HepG2 (cell line): ENCODE measurements around the gene SPI1. TPM values are rescaled to one million over a fixed set of nuclear protein-coding genes. Genes with fewer than 3 reads are reported as not detected.

Experiments
- ARNTL ChIP-seq: sonication (generic); formaldehyde crosslinking; IDR thresholded peaks from 2 replicates; pipeline ENCODE4 v1.4.0; 2020; ENCODE audit warnings: mild to moderate bottlenecking, missing genetic modification reagents
- ATF3 ChIP-seq: sonication (generic); formaldehyde crosslinking; IDR thresholded peaks from 2 replicates; pipeline ENCODE4 v1.4.0; 2020; ENCODE audit warnings: missing genetic modification reagents
- CBX2 ChIP-seq, 2 experiments: fragments of 200-600 bp in 1 of 2; sonication (generic); formaldehyde crosslinking in 1 of 2; IDR thresholded peaks; 2 replicates each; pipeline versions ENCODE4 v1.7.0 to v1.8.1; 2018 to 2022; ENCODE audit warnings: low read depth in 2 of 2, low read length in 1 of 2, mild to moderate bottlenecking in 1 of 2, missing genetic modification reagents in 1 of 2
- CREB1 ChIP-seq, 2 experiments: fragments of 450-650 bp in 1 of 2; IDR thresholded peaks; 2 replicates each; pipeline ENCODE4 v1.6.1; 2016 to 2017; ENCODE audit warnings: control low read depth in 1 of 2, mild to moderate bottlenecking in 1 of 2, missing compliant biosample characterization in 1 of 2, missing genetic modification characterization in 1 of 2
- GTF2F1 ChIP-seq: fragments of 150-350 bp; IDR thresholded peaks from 2 replicates; pipeline ENCODE4 v1.6.1; 2014; ENCODE audit warnings: low read length
- HIC2 ChIP-seq: sonication (generic); formaldehyde crosslinking; IDR thresholded peaks from 2 replicates; pipeline ENCODE4 v1.9.0; 2022; ENCODE audit warnings: low read depth, missing genetic modification reagents
- MAZ ChIP-seq, 2 experiments: sonication (generic) in 1 of 2; formaldehyde crosslinking in 1 of 2; IDR thresholded peaks; 2 replicates each; pipeline versions ENCODE4 v1.5.0 to v1.6.1; 2012 to 2020; ENCODE audit warnings: low read depth in 2 of 2, mild to moderate bottlenecking in 2 of 2, borderline replicate concordance in 1 of 2, improper control_type of control experiment in 1 of 2, low read length in 1 of 2, missing genetic modification reagents in 1 of 2, moderate library complexity in 1 of 2
- NONO ChIP-seq, 2 experiments: fragments of 450-650 bp in 1 of 2; sonication (generic) in 1 of 2; formaldehyde crosslinking in 1 of 2; IDR thresholded peaks in 1 of 2; conservative IDR thresholded peaks in 1 of 2; 2 replicates each; pipeline versions ENCODE4 v1.6.1 to v1.8.0; 2017 to 2022; ENCODE audit warnings: mild to moderate bottlenecking in 1 of 2, missing genetic modification reagents in 1 of 2, moderate library complexity in 1 of 2
- NRL ChIP-seq: sonication (generic); formaldehyde crosslinking; IDR thresholded peaks from 2 replicates; pipeline ENCODE4 v1.5.0; 2020; ENCODE audit warnings: missing genetic modification reagents, mild to moderate bottlenecking, moderate library complexity, borderline replicate concordance
- RAD21 ChIP-seq: fragments of 450-650 bp; formaldehyde crosslinking; IDR thresholded peaks from 2 replicates; pipeline ENCODE4 v1.5.0; 2020; ENCODE audit warnings: mild to moderate bottlenecking
- SAP130 ChIP-seq: IDR thresholded peaks from 2 replicates; pipeline ENCODE4 v1.6.1; 2016; ENCODE audit warnings: low read depth
- SMC3 ChIP-seq: IDR thresholded peaks from 2 replicates; pipeline ENCODE4 v1.6.1; 2011; ENCODE audit warnings: low read length, improper control_type of control experiment
- TEAD3 ChIP-seq: optimal IDR thresholded peaks from 2 replicates; pipeline ENCODE3; 2016; ENCODE audit warnings: borderline replicate concordance
- YY1 ChIP-seq: IDR thresholded peaks from 2 replicates; pipeline ENCODE4 v1.6.1; 2011; ENCODE audit warnings: low read length, low read depth, moderate library complexity, mild to moderate bottlenecking; ENCODE audit not compliant: insufficient read depth, insufficient replicate concordance
- ZBTB14 ChIP-seq: sonication (generic); formaldehyde crosslinking; IDR thresholded peaks from 2 replicates; pipeline ENCODE4 v1.4.0; 2020; ENCODE audit warnings: missing genetic modification reagents
- ZBTB33 ChIP-seq: sonication (generic); formaldehyde crosslinking; IDR thresholded peaks from 2 replicates; pipeline ENCODE4 v1.4.0; 2020; ENCODE audit warnings: missing genetic modification reagents
- ZNF337 ChIP-seq: sonication (generic); formaldehyde crosslinking; IDR thresholded peaks from 2 replicates; pipeline ENCODE4 v1.5.1; 2020; ENCODE audit warnings: missing genetic modification reagents, low read depth, mild to moderate bottlenecking, borderline replicate concordance
- ZNF775 ChIP-seq: sonication (generic); formaldehyde crosslinking; IDR thresholded peaks from 2 replicates; pipeline ENCODE4 v1.4.0; 2020; ENCODE audit warnings: missing genetic modification reagents, mild to moderate bottlenecking, moderate library complexity, borderline replicate concordance
- polyA plus RNA-seq, 8 experiments: library from polyadenylated mRNA; depleted of rRNA in 3 of 8; stranded (reverse) in 7 of 8; unstranded in 1 of 8; fragments of >200 nt; fragmentation: Illumina TruSeq in 4 of 8; extraction: Trizol in 4 of 8; gene quantifications; 2 replicates each; pipeline versions ENCODE4 v1.2.1 to v1.2.3, GENCODE V29; 2011 to 2016; ENCODE audit warnings: low read depth in 4 of 8, missing spikeins in 1 of 8, mixed read lengths in 1 of 8; ENCODE audit not compliant: insufficient read depth in 1 of 8
- total RNA-seq, 5 experiments: library from RNA; depleted of rRNA; stranded (reverse); fragments of >200 nt; fragmentation: Illumina TruSeq; extraction: Trizol; gene quantifications; 2 replicates each; pipeline ENCODE4 v1.2.3, GENCODE V29; 2016; ENCODE audit warnings: low read depth in 1 of 5

The SPI1 gene
- total and polyA plus RNA-seq, 2 of the 13 experiments (the other 11 are each of a cell fraction or from before 2014, with no cell fraction given), result not detected

GRCh38 chr11:47411884-47412746, 33.8 kb upstream of the SPI1 start (continued):
- TF ChIP-seq ZBTB14 (CRISPR knock-in tag), result no peak
- 0 out of 2 replicates have a peak, but pooled peaks have one; percentile 17 for TF ChIP-seq SAP130
- TF ChIP-seq RAD21 (CRISPR knock-in tag), result peak; percentile 42; the same call in 1 of the 2 replicates
- TF ChIP-seq ZBTB33 (CRISPR knock-in tag), result 0 out of 2 replicates have a peak, but pooled peaks have one; percentile 29
- TF ChIP-seq ZNF337 (CRISPR knock-in tag), result no peak
- TF ChIP-seq CREB1 (IDR thresholded peaks at IDR 0.05), result no peak
- TF ChIP-seq CREB1 (CRISPR knock-in tag; IDR thresholded peaks at IDR 0.05), result no peak
- peak; percentile 42; the same call in 1 of the 2 replicates for TF ChIP-seq SMC3
- TF ChIP-seq NRL (CRISPR knock-in tag), result peak; percentile 76
- 0 out of 2 replicates have a peak, but pooled peaks have one; percentile 39 for TF ChIP-seq MAZ (IDR thresholded peaks at IDR 0.05; ENCODE audit: borderline replicate concordance, low read depth, low read length)
- 0 out of 2 replicates have a peak, but pooled peaks have one; percentile 40 for TF ChIP-seq MAZ (CRISPR knock-in tag; IDR thresholded peaks at IDR 0.05; ENCODE audit: low read depth)
- TF ChIP-seq HIC2 (CRISPR knock-in tag), result peak; percentile 45; the same call in 1 of the 2 replicates
- TF ChIP-seq CBX2 (IDR thresholded peaks at IDR 0.05; ENCODE audit: low read depth, low read length), result no peak
- no peak for TF ChIP-seq CBX2 (CRISPR knock-in tag; IDR thresholded peaks at IDR 0.05; ENCODE audit: low read depth)
- TF ChIP-seq ARNTL, result no peak
- peak; percentile 26 for TF ChIP-seq YY1
- no peak for TF ChIP-seq GTF2F1
- peak; percentile 32 for TF ChIP-seq TEAD3 (CRISPR knock-in tag)
- TF ChIP-seq NONO (IDR thresholded peaks at IDR 0.05), result no peak
- TF ChIP-seq NONO (CRISPR knock-in tag; conservative IDR thresholded peaks at IDR 0.05), result 0 out of 2 replicates have a peak, but pooled peaks have one; percentile 6
- TF ChIP-seq ZNF775 (CRISPR knock-in tag), result no peak
- no peak for TF ChIP-seq ATF3 (CRISPR knock-in tag)
